ENCODE data around the gene PLEKHB1.
"Not testable (repeated sequence)": the region's sequence is repeated elsewhere in the genome, so short reads cannot be mapped to it uniquely, and the experiment has no call there.

DNA sequence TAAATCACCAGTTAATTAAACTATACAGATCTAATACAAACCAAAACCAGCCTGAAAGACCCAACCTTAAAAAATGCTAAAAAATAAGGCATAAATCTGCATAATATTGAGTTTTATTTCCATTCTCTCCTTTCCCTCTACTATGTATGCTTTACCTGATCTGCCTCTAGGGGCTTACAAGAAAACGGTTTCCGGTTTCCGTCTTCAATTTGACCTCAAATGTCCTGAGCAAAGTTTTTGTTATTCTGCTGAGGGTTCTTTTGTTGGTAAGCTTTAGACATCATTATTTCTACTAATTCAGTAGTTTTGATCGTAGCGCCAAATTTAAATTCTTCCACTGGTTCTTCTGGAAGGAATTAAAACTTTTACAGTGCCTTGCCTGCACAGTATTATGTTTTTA, 30.2 kb downstream of the PLEKHB1 start:
- TF ChIP-seq, protein P1, sequence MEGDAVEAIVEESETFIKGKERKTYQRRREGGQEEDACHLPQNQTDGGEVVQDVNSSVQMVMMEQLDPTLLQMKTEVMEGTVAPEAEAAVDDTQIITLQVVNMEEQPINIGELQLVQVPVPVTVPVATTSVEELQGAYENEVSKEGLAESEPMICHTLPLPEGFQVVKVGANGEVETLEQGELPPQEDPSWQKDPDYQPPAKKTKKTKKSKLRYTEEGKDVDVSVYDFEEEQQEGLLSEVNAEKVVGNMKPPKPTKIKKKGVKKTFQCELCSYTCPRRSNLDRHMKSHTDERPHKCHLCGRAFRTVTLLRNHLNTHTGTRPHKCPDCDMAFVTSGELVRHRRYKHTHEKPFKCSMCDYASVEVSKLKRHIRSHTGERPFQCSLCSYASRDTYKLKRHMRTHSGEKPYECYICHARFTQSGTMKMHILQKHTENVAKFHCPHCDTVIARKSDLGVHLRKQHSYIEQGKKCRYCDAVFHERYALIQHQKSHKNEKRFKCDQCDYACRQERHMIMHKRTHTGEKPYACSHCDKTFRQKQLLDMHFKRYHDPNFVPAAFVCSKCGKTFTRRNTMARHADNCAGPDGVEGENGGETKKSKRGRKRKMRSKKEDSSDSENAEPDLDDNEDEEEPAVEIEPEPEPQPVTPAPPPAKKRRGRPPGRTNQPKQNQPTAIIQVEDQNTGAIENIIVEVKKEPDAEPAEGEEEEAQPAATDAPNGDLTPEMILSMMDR (IDR thresholded peaks at IDR 0.05 in 2 of 3, conservative IDR thresholded peaks at IDR 0.05 in 1 of 3; ENCODE audit: borderline replicate concordance in 1 of 3, insufficient read depth in 1 of 3, low read depth in 2 of 3, low read length in 2 of 3) = 0 out of 6 replicates have a peak, but pooled peaks of 1 of the 3 experiments have one; percentile 14
- not testable (repeated sequence) for TF ChIP-seq POLR2AphosphoS5 (IDR thresholded peaks at IDR 0.05; ENCODE audit: low read depth, low read length); POLR2A (IDR thresholded peaks at IDR 0.05; ENCODE audit: borderline replicate concordance, extremely low read depth, insufficient read depth, insufficient read length); EZH2 (IDR thresholded peaks at IDR 0.05); EZH2phosphoT487 (IDR thresholded peaks at IDR 0.05; ENCODE audit: borderline replicate concordance); SRF (IDR thresholded peaks at IDR 0.05; ENCODE audit: low read depth); JUND (IDR thresholded peaks at IDR 0.05); FOSL1 (IDR thresholded peaks at IDR 0.05; ENCODE audit: low read depth); CBX3 (IDR thresholded peaks at IDR 0.05; ENCODE audit: low read depth); TCF7L2 (IDR thresholded peaks at IDR 0.05; ENCODE audit: borderline replicate concordance, extremely low read depth, insufficient read depth, insufficient read length)
- TF ChIP-seq, protein P2, sequence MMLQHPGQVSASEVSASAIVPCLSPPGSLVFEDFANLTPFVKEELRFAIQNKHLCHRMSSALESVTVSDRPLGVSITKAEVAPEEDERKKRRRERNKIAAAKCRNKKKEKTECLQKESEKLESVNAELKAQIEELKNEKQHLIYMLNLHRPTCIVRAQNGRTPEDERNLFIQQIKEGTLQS (IDR thresholded peaks at IDR 0.05) = not testable (repeated sequence)
- TF ChIP-seq, protein P3, sequence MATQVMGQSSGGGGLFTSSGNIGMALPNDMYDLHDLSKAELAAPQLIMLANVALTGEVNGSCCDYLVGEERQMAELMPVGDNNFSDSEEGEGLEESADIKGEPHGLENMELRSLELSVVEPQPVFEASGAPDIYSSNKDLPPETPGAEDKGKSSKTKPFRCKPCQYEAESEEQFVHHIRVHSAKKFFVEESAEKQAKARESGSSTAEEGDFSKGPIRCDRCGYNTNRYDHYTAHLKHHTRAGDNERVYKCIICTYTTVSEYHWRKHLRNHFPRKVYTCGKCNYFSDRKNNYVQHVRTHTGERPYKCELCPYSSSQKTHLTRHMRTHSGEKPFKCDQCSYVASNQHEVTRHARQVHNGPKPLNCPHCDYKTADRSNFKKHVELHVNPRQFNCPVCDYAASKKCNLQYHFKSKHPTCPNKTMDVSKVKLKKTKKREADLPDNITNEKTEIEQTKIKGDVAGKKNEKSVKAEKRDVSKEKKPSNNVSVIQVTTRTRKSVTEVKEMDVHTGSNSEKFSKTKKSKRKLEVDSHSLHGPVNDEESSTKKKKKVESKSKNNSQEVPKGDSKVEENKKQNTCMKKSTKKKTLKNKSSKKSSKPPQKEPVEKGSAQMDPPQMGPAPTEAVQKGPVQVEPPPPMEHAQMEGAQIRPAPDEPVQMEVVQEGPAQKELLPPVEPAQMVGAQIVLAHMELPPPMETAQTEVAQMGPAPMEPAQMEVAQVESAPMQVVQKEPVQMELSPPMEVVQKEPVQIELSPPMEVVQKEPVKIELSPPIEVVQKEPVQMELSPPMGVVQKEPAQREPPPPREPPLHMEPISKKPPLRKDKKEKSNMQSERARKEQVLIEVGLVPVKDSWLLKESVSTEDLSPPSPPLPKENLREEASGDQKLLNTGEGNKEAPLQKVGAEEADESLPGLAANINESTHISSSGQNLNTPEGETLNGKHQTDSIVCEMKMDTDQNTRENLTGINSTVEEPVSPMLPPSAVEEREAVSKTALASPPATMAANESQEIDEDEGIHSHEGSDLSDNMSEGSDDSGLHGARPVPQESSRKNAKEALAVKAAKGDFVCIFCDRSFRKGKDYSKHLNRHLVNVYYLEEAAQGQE (IDR thresholded peaks at IDR 0.05; ENCODE audit: low read depth) = not testable (repeated sequence)
- TF ChIP-seq, protein P4, sequence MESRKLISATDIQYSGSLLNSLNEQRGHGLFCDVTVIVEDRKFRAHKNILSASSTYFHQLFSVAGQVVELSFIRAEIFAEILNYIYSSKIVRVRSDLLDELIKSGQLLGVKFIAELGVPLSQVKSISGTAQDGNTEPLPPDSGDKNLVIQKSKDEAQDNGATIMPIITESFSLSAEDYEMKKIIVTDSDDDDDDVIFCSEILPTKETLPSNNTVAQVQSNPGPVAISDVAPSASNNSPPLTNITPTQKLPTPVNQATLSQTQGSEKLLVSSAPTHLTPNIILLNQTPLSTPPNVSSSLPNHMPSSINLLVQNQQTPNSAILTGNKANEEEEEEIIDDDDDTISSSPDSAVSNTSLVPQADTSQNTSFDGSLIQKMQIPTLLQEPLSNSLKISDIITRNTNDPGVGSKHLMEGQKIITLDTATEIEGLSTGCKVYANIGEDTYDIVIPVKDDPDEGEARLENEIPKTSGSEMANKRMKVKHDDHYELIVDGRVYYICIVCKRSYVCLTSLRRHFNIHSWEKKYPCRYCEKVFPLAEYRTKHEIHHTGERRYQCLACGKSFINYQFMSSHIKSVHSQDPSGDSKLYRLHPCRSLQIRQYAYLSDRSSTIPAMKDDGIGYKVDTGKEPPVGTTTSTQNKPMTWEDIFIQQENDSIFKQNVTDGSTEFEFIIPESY (IDR thresholded peaks at IDR 0.05; ENCODE audit: extremely low read depth, insufficient replicate concordance, low read length) = not testable (repeated sequence)

Data from HCT116 (cell line).